ENCODE results near the gene FAT4. TPM values are rescaled to one million over a fixed set of nuclear protein-coding genes. Genes with fewer than 3 reads are reported as not detected.

The FAT4 gene
- total RNA-seq, 1 donor from 2014 or later: 26.0 TPM

DNA sequence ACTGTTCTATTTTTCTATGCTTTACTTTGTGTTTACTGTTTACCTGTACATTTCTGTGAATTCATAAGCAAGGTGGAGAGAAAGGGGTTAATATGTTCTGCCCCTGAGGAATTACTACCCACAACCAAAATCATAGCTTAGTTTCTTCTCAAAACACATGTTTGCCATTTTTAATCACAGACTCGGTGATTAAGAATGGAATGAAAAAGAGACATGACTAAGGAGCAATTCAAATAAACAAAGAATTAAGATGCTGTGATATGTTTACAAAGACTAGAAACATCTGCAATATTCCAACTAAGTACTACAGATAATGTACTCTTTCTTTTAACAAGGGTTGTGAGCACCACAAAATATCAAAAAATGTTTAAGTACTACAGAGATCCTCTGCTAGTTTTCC, 11.7 kb upstream of the FAT4 start:
- no peak overlapping the region for H3K4me3 Mint-ChIP-seq
- no peaks in the 10 kb centered on the region for H3K36me3 Mint-ChIP-seq (ENCODE audit: low read depth)
- H3K27ac Mint-ChIP-seq (ENCODE audit: unreplicated experiment): no peak overlapping the region
- no peak for DNase-seq (ENCODE audit: low read depth, low spot score)
- no peaks in the 10 kb centered on the region for H3K4me1 Mint-ChIP-seq
- H3K9me3 Mint-ChIP-seq: no peaks in the 10 kb centered on the region
- H3K27me3 Mint-ChIP-seq (ENCODE audit: low read depth): no peaks in the 10 kb centered on the region
- TF ChIP-seq, protein P1, sequence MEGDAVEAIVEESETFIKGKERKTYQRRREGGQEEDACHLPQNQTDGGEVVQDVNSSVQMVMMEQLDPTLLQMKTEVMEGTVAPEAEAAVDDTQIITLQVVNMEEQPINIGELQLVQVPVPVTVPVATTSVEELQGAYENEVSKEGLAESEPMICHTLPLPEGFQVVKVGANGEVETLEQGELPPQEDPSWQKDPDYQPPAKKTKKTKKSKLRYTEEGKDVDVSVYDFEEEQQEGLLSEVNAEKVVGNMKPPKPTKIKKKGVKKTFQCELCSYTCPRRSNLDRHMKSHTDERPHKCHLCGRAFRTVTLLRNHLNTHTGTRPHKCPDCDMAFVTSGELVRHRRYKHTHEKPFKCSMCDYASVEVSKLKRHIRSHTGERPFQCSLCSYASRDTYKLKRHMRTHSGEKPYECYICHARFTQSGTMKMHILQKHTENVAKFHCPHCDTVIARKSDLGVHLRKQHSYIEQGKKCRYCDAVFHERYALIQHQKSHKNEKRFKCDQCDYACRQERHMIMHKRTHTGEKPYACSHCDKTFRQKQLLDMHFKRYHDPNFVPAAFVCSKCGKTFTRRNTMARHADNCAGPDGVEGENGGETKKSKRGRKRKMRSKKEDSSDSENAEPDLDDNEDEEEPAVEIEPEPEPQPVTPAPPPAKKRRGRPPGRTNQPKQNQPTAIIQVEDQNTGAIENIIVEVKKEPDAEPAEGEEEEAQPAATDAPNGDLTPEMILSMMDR (conservative IDR thresholded peaks at IDR 0.05): no peak

DNA sequence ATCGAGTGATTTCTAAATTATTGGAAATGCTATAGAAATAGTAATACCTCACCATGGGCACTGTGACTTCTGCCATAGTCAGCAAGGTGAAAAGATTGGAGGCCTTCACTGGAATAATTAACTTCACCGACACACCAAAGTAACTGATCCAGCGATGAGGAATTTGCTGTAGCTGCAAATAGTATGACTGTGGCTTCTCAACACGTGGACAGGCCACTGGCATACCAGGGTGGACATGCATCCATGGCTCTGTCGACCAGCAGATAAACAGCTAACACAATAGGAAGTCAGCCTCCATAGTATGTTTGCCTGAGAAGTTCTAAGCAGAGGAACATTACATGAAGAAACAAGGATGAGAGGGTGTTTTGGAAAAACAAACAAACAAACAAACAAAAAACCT, 10.9 kb upstream of the FAT4 start:
- H3K36me3 Mint-ChIP-seq (ENCODE audit: low read depth): no peaks in the 10 kb centered on the region
- H3K9me3 Mint-ChIP-seq: no peaks in the 10 kb centered on the region
- H3K27me3 Mint-ChIP-seq (ENCODE audit: low read depth): no peaks in the 10 kb centered on the region
- H3K27ac Mint-ChIP-seq (ENCODE audit: unreplicated experiment): no peak overlapping the region
- H3K4me3 Mint-ChIP-seq: no peak overlapping the region
- no peak for DNase-seq (ENCODE audit: low read depth, low spot score)
- H3K4me1 Mint-ChIP-seq: no peaks in the 10 kb centered on the region
- TF ChIP-seq, protein P1 (conservative IDR thresholded peaks at IDR 0.05): no peak

DNA sequence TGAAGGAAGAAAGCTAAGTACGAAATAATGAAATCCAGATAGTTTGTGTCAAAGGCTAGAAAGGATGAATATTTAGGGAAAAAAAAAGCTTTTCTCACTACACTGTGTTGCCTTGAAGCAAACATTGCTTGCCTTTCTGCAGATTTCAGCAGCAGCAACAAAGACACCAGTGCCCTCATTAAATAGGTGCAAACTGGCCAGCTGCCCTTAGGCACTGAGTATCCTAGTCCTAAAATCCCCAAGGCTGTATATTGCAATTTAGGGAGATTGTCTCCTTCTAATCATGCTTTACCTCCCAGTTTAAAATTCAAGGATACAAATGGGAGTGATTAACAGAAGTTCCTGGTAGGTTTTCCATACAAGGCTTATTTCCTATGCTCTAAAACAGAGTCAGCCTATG, 8.6 kb upstream of the FAT4 start:
- no peaks in the 10 kb centered on the region for H3K4me1 Mint-ChIP-seq
- H3K9me3 Mint-ChIP-seq: peaks cover 7% of the 10 kb centered on the region
- H3K27ac Mint-ChIP-seq (ENCODE audit: unreplicated experiment): no peak overlapping the region
- no peak overlapping the region for H3K4me3 Mint-ChIP-seq
- H3K36me3 Mint-ChIP-seq (ENCODE audit: low read depth): peaks cover 4% of the 10 kb centered on the region
- DNase-seq (ENCODE audit: low read depth, low spot score): no peak
- no peaks in the 10 kb centered on the region for H3K27me3 Mint-ChIP-seq (ENCODE audit: low read depth)
- TF ChIP-seq, protein P1 (conservative IDR thresholded peaks at IDR 0.05): no peak

DNA sequence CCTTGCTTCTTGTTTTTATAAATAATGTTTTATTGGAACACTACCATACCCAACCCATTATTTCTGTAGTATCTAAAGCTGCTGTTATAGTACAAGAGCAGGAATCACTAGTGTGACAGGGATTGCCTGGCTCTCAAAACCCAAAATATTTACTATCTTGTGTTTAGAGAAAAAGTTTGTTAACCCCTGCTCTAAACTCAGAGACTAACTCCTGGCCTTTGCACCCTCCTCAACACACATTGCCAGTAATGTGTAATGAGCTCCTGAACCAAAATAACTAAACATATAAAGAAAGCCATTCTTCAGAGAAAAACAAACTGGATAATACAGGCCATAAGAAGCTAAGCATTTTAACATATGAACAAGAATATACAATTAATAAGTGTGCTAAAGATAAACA, 8.2 kb upstream of the FAT4 start:
- no peak overlapping the region for H3K27ac Mint-ChIP-seq (ENCODE audit: unreplicated experiment)
- H3K4me3 Mint-ChIP-seq: no peak overlapping the region
- H3K27me3 Mint-ChIP-seq (ENCODE audit: low read depth): no peaks in the 10 kb centered on the region
- TF ChIP-seq, protein P1 (conservative IDR thresholded peaks at IDR 0.05): no peak
- H3K9me3 Mint-ChIP-seq: peaks cover 7% of the 10 kb centered on the region
- DNase-seq (ENCODE audit: low read depth, low spot score): no peak
- peaks cover 4% of the 10 kb centered on the region for H3K36me3 Mint-ChIP-seq (ENCODE audit: low read depth)
- H3K4me1 Mint-ChIP-seq: no peaks in the 10 kb centered on the region

DNA sequence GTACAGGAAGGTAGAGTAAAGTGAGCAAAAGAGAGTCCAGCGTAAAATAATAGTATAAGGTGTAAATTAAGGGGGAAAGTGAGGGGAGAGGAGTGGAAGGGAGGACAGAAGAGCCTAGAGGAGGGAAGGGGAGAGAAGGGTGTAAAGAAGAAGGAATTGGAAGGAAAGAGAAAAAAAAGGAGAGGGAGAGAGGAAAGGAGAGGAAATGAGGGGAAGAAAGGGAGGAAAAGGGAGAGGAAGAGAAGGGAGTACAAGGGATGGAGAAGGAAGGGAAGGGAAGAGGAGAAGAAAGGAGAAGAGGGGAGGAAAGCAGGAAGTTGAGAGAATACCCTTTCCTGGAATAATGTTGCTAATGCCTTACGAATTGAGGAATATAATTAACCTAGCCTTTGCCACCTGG, 3.3 kb upstream of the FAT4 start:
- Mint-ChIP-seq H3K9me3 (peaks cover 7% of the 10 kb centered on the region), H3K27ac (ENCODE audit: unreplicated experiment) (no peak overlapping the region), H3K4me3 (peak overlapping the region; percentile 11), H3K27me3 (ENCODE audit: low read depth) (peaks cover 14% of the 10 kb centered on the region), H3K36me3 (ENCODE audit: low read depth) (peaks cover 4% of the 10 kb centered on the region), H3K4me1 (peaks cover 26% of the 10 kb centered on the region)
- DNase-seq (ENCODE audit: low read depth, low spot score): no peak
- TF ChIP-seq, protein P1 (conservative IDR thresholded peaks at IDR 0.05): no peak

DNA sequence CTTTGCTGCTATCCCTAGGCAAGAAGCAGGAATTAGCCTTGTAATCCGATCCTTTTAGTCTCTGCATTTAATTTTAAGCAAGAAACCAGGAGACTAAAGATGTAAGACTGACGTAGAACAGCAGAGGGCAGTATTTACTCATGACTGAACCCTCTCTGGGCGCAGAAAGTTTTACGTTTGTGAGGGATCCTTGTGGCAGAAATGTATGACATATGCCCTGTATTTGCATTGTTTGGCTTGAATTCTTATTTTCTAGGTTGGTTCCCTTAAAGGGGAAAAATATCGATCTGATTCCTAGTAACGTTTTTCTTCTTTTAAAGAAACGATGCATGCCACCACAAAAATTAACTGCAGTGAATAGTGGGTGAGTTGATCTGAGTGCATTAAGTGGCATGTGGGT, 1.3 kb upstream of the FAT4 start:
- Mint-ChIP-seq H3K4me3 (peak overlapping the region; percentile 92), H3K9me3 (peaks cover 7% of the 10 kb centered on the region), H3K27ac (ENCODE audit: unreplicated experiment) (no peak overlapping the region), H3K4me1 (peaks cover 43% of the 10 kb centered on the region), H3K36me3 (ENCODE audit: low read depth) (peaks cover 12% of the 10 kb centered on the region), H3K27me3 (ENCODE audit: low read depth) (peaks cover 28% of the 10 kb centered on the region)
- TF ChIP-seq, protein P1 (conservative IDR thresholded peaks at IDR 0.05): peak; percentile 94
- peak; percentile 57 for DNase-seq (ENCODE audit: low read depth, low spot score)

Measured in neural crest cell (in vitro differentiated cells).